ENCODE data around the gene DLGAP1. TPM values are rescaled to one million over a fixed set of nuclear protein-coding genes. Genes with fewer than 3 reads are reported as not detected.

DLGAP1 gene
- total and polyA plus RNA-seq, 2 donors (not counting 1 experiment from before 2014, with no cell fraction given) = 0.07 to 0.61 TPM

DNA sequence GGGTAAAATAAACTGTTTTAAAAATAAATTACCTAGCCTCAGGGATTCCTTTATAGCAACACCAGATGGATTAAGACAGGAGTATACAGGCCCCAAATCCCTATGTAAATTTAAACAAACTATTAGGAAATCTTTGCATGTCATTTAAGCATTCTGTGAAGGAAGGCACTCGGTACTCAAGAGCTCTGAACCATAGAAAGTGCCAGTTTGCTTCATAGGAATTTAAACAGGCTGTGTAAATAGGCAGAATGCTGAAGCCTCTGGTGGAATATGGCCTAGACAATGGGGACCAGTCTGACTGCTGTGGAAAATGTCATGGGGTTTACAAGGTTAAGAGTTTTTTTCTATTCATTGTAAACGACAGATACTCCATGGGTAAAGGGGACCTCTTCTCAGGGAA, 377.4 kb downstream of the DLGAP1 start:
- CTCF ChIA-PET = interaction anchor here (1.4 kb wide), 1 partner anchor 9 kb away, joined by 4 read pairs; no protein-coding TSS in a partner anchor
- WGBS (ENCODE audit: insufficient coverage) = 90% methylated on average over 1 of the region's 2 CpGs
- H3K27me3 Mint-ChIP-seq = no peaks in the 10 kb centered on the region

DNA sequence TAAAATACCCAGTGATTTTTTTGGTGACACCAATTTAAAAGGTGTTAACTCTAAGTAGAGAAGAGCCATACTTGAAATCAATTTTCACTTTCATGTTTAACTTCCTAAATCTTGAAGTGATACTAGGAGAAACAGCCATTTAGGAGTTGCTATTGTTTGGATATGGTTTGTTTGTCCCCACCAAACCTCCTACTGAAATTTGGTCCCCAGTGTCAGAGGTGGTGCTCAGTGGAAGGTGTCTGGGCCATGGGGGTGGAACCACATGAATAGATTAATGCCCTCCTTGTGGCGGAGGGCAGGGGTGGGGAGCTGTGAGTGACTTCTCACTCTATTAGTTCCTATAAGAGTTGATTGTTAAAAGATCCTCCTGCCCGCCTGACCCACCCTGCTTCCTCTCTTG, 377.9 kb downstream of the DLGAP1 start:
- Histone ChIP-seq H3K27me3 (replicated peaks in 1 of 4; ENCODE audit: control extremely low read depth in 1 of 4, control insufficient read depth in 3 of 4, insufficient read depth in 4 of 4, low read length in 3 of 4) (no peaks in the 10 kb centered on the region), H3K79me2 (ENCODE audit: control insufficient read depth, insufficient read depth, low read length) (no peaks in the 10 kb centered on the region), H3K4me1 (ENCODE audit: control insufficient read depth in 2 of 2, insufficient read depth in 2 of 2, low read length in 2 of 2) (no peaks in the 10 kb centered on the region), H3K9ac (ENCODE audit: low read length) (no peak overlapping the region), H3K36me3 (replicated peaks in 1 of 2; ENCODE audit: control extremely low read depth in 1 of 2, control insufficient read depth in 1 of 2, extremely low read depth in 1 of 2, insufficient read depth in 2 of 2, low read length in 1 of 2) (no peaks in the 10 kb centered on the region), H3K27ac (ENCODE audit: low read length in 2 of 2) (no peak overlapping the region), H2AFZ (ENCODE audit: insufficient read depth, low read depth, low read length, poor library complexity, severe bottlenecking) (no peak overlapping the region), H3K9me3 (ENCODE audit: control extremely low read depth in 1 of 3, control insufficient read depth in 2 of 3, insufficient read depth in 1 of 3, low read length in 2 of 3) (no peaks in the 10 kb centered on the region), H3K4me3 (ENCODE audit: control extremely low read depth in 1 of 5, extremely low read depth in 1 of 5, insufficient read depth in 1 of 5, low read depth in 2 of 5, low read length in 4 of 5) (no peak overlapping the region), H3K4me2 (replicated peaks; ENCODE audit: low read depth, low read length, poor library complexity, severe bottlenecking) (no peak overlapping the region), H4K20me1 (ENCODE audit: control insufficient read depth, insufficient read depth, low read length, poor library complexity, severe bottlenecking) (no peaks in the 10 kb centered on the region)
- Mint-ChIP-seq H3K9me3 (ENCODE audit: insufficient read depth) (no peaks in the 10 kb centered on the region), H3K4me3 (no peak overlapping the region), H3K27me3 (no peaks in the 10 kb centered on the region), H3K27ac (no peak overlapping the region), H3K4me1 (no peaks in the 10 kb centered on the region)
- DNase-seq (no peak), ATAC-seq (ENCODE audit: low read depth) (no peak)
- ChIA-PET CTCF (interaction anchor here (1.4 kb wide), 1 partner anchor 9 kb away, joined by 4 read pairs; no protein-coding TSS in a partner anchor), POLR2A (no interaction called here)
- WGBS (ENCODE audit: insufficient coverage) = no CpG with 5 or more reads among the region's 2 CpGs
- intact Hi-C loops (cut with micrococcal nuclease) = no loop called here
- no peak for TF ChIP-seq EZH2 (IDR thresholded peaks at IDR 0.05; ENCODE audit: borderline replicate concordance, insufficient read depth, low read depth, low read length, poor library complexity, severe bottlenecking)
- TF ChIP-seq, protein P1, sequence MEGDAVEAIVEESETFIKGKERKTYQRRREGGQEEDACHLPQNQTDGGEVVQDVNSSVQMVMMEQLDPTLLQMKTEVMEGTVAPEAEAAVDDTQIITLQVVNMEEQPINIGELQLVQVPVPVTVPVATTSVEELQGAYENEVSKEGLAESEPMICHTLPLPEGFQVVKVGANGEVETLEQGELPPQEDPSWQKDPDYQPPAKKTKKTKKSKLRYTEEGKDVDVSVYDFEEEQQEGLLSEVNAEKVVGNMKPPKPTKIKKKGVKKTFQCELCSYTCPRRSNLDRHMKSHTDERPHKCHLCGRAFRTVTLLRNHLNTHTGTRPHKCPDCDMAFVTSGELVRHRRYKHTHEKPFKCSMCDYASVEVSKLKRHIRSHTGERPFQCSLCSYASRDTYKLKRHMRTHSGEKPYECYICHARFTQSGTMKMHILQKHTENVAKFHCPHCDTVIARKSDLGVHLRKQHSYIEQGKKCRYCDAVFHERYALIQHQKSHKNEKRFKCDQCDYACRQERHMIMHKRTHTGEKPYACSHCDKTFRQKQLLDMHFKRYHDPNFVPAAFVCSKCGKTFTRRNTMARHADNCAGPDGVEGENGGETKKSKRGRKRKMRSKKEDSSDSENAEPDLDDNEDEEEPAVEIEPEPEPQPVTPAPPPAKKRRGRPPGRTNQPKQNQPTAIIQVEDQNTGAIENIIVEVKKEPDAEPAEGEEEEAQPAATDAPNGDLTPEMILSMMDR (IDR thresholded peaks at IDR 0.05) = no peak

More for the DNA sequence above, 377.4 kb downstream of the DLGAP1 start:
- Mint-ChIP-seq H3K4me3 (no peak overlapping the region), H3K4me1 (no peaks in the 10 kb centered on the region), H3K9me3 (ENCODE audit: insufficient read depth) (no peaks in the 10 kb centered on the region), H3K27ac (no peak overlapping the region)
- Histone ChIP-seq H3K4me1 (ENCODE audit: control insufficient read depth in 2 of 2, insufficient read depth in 2 of 2, low read length in 2 of 2) (no peaks in the 10 kb centered on the region), H3K9ac (ENCODE audit: low read length) (no peak overlapping the region), H3K9me3 (ENCODE audit: control extremely low read depth in 1 of 3, control insufficient read depth in 2 of 3, insufficient read depth in 1 of 3, low read length in 2 of 3) (no peaks in the 10 kb centered on the region), H3K79me2 (ENCODE audit: control insufficient read depth, insufficient read depth, low read length) (no peaks in the 10 kb centered on the region), H3K4me2 (replicated peaks; ENCODE audit: low read depth, low read length, poor library complexity, severe bottlenecking) (no peak overlapping the region), H3K27me3 (replicated peaks in 1 of 4; ENCODE audit: control extremely low read depth in 1 of 4, control insufficient read depth in 3 of 4, insufficient read depth in 4 of 4, low read length in 3 of 4) (no peaks in the 10 kb centered on the region), H3K4me3 (ENCODE audit: control extremely low read depth in 1 of 5, extremely low read depth in 1 of 5, insufficient read depth in 1 of 5, low read depth in 2 of 5, low read length in 4 of 5) (no peak overlapping the region), H2AFZ (ENCODE audit: insufficient read depth, low read depth, low read length, poor library complexity, severe bottlenecking) (no peak overlapping the region), H3K27ac (ENCODE audit: low read length in 2 of 2) (no peak overlapping the region), H3K36me3 (replicated peaks in 1 of 2; ENCODE audit: control extremely low read depth in 1 of 2, control insufficient read depth in 1 of 2, extremely low read depth in 1 of 2, insufficient read depth in 2 of 2, low read length in 1 of 2) (no peaks in the 10 kb centered on the region), H4K20me1 (ENCODE audit: control insufficient read depth, insufficient read depth, low read length, poor library complexity, severe bottlenecking) (no peaks in the 10 kb centered on the region)
- intact Hi-C loops (cut with micrococcal nuclease) = no loop called here
- no peak for TF ChIP-seq EZH2 (IDR thresholded peaks at IDR 0.05; ENCODE audit: borderline replicate concordance, insufficient read depth, low read depth, low read length, poor library complexity, severe bottlenecking)
- TF ChIP-seq, protein P1 (IDR thresholded peaks at IDR 0.05) = no peak
- POLR2A ChIA-PET = no interaction called here
- ATAC-seq (ENCODE audit: low read depth) = no peak
- DNase-seq = no peak
